Measurements from ENCODE around the gene ZMAT2. TPM values are rescaled to one million over a fixed set of nuclear protein-coding genes. Genes with fewer than 3 reads are reported as not detected.

The ZMAT2 gene
- total RNA-seq, 1 experiment from 2014 or later = 62.2 TPM

DNA sequence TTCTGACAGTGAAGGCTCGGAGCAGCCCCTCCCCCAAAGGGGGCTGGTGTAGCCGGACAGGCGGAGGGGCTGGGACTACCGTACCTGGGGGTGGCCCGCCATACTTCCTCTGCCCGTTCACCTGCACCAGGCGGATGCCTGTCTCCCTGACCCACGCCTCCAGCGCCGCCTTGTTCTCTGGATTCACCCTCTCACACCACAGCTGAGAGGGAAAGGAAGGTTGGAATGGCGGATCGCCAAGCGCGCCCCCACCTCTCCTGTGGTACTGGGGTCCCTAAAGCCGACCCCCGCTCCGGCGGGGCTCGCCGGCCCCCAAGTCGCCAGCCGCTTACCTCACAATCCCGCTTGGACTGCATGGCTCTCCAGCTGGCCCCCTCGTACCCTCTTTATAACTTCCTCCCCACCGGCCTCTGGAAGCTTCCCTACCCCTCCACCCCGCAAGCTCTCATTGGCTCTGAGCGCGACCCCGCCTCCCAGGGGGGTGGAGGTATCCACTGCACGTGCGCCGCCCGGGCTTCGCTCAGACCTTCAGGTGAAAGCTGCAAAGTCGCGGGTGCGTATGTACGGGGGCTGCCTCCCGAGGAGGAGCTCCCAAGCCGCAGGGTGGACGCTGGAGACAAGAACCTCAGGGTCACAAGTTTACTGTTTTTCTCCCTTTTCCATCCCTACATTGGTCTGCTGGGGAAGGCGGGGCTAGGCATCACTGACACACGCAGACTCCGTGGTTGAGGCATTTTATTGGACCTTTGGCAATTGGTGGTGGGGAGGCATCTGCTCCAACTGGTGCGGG, 26.9 kb upstream of the ZMAT2 start, which contains the start of gene DND1:
TSS of gene DND1 (minus strand) at position 390 of the 790 bp plus-strand sequence. CDS start at position 356, 34 bp downstream.
- intact Hi-C loops (cut with micrococcal nuclease; ENCODE audit: unreplicated experiment) = no loop called here
- DNase-seq (ENCODE audit: low read depth, low spot score) (no peak), ATAC-seq (peak; percentile 9)
- Histone ChIP-seq H3K9me3 (ENCODE audit: control insufficient read depth, insufficient read depth, low read depth, low read length) (no peaks in the 10 kb centered on the region), H3K36me3 (ENCODE audit: control insufficient read depth, insufficient read depth, low read length) (peaks cover 13% of the 10 kb centered on the region), H3K4me1 (ENCODE audit: control insufficient read depth, insufficient read depth, low read length) (no peaks in the 10 kb centered on the region), H3K27ac (ENCODE audit: low read length) (no peak within 1 kb of the TSS), H3K27me3 (ENCODE audit: control insufficient read depth, insufficient read depth, low read length) (no peaks in the 10 kb centered on the region), H3K4me3 (ENCODE audit: low read depth in 2 of 2, low read length in 2 of 2) (no peak within 1 kb of the TSS)
- no TSS peak for BruUV-seq (replicated peaks)
- POLR2A ChIA-PET = no interaction called here
- TF ChIP-seq, protein P1, sequence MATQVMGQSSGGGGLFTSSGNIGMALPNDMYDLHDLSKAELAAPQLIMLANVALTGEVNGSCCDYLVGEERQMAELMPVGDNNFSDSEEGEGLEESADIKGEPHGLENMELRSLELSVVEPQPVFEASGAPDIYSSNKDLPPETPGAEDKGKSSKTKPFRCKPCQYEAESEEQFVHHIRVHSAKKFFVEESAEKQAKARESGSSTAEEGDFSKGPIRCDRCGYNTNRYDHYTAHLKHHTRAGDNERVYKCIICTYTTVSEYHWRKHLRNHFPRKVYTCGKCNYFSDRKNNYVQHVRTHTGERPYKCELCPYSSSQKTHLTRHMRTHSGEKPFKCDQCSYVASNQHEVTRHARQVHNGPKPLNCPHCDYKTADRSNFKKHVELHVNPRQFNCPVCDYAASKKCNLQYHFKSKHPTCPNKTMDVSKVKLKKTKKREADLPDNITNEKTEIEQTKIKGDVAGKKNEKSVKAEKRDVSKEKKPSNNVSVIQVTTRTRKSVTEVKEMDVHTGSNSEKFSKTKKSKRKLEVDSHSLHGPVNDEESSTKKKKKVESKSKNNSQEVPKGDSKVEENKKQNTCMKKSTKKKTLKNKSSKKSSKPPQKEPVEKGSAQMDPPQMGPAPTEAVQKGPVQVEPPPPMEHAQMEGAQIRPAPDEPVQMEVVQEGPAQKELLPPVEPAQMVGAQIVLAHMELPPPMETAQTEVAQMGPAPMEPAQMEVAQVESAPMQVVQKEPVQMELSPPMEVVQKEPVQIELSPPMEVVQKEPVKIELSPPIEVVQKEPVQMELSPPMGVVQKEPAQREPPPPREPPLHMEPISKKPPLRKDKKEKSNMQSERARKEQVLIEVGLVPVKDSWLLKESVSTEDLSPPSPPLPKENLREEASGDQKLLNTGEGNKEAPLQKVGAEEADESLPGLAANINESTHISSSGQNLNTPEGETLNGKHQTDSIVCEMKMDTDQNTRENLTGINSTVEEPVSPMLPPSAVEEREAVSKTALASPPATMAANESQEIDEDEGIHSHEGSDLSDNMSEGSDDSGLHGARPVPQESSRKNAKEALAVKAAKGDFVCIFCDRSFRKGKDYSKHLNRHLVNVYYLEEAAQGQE (IDR thresholded peaks at IDR 0.05; ENCODE audit: insufficient read depth in 1 of 2, low read depth in 2 of 2, low read length in 1 of 2) = no peak
- TF ChIP-seq, protein P2, sequence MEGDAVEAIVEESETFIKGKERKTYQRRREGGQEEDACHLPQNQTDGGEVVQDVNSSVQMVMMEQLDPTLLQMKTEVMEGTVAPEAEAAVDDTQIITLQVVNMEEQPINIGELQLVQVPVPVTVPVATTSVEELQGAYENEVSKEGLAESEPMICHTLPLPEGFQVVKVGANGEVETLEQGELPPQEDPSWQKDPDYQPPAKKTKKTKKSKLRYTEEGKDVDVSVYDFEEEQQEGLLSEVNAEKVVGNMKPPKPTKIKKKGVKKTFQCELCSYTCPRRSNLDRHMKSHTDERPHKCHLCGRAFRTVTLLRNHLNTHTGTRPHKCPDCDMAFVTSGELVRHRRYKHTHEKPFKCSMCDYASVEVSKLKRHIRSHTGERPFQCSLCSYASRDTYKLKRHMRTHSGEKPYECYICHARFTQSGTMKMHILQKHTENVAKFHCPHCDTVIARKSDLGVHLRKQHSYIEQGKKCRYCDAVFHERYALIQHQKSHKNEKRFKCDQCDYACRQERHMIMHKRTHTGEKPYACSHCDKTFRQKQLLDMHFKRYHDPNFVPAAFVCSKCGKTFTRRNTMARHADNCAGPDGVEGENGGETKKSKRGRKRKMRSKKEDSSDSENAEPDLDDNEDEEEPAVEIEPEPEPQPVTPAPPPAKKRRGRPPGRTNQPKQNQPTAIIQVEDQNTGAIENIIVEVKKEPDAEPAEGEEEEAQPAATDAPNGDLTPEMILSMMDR (IDR thresholded peaks at IDR 0.05) = no peak
- in situ Hi-C loops (cut with HindIII; ENCODE audit: low pct_unique_long_range_greater_than_20kb, low sequenced_read_pairs) = no loop called here
- CTCF ChIA-PET = no interaction called here

DNA sequence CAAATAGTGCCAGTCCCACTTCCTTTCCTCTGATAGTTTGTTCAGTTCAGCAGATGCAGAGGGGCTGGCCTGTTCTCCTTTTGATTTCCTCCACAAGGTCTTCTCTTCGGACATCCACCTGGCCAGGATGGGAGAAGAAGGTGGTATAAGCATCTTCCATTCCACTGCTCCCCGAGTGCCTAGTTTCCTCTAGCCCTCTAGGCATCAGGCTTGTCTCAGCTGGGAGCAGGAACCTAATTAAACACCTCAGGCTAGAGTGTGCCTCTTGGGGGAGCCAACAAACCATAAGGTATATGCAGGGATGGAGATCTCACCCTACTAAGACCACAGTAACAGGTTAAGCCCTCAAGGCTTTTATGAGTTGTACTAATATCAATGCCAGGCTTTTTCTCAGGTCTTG, 26.0 kb upstream of the ZMAT2 start:
- intact Hi-C loops (cut with micrococcal nuclease; ENCODE audit: unreplicated experiment) (no loop called here), in situ Hi-C loops (cut with HindIII; ENCODE audit: low pct_unique_long_range_greater_than_20kb, low sequenced_read_pairs) (no loop called here)
- DNase-seq (ENCODE audit: low read depth, low spot score) (no peak), ATAC-seq (peak; percentile 47)
- no peak overlapping the region for H3K4me3 ChIP-seq (ENCODE audit: low read depth in 2 of 2, low read length in 2 of 2)
- no TSS peak for BruUV-seq (replicated peaks)
- H3K27me3 ChIP-seq (ENCODE audit: control insufficient read depth, insufficient read depth, low read length) = no peaks in the 10 kb centered on the region
- no peaks in the 10 kb centered on the region for H3K4me1 ChIP-seq (ENCODE audit: control insufficient read depth, insufficient read depth, low read length)
- ChIA-PET CTCF (no interaction called here), POLR2A (no interaction called here)
- peaks cover 11% of the 10 kb centered on the region for H3K36me3 ChIP-seq (ENCODE audit: control insufficient read depth, insufficient read depth, low read length)
- TF ChIP-seq SIN3A (IDR thresholded peaks at IDR 0.05; ENCODE audit: borderline replicate concordance, insufficient read depth, low read depth, low read length) (no peak), POLR2AphosphoS5 (IDR thresholded peaks at IDR 0.05; ENCODE audit: low read depth, low read length) (no peak), TCF7L2 (IDR thresholded peaks at IDR 0.05; ENCODE audit: low read depth, low read length) (no peak)
- TF ChIP-seq, protein P2 (IDR thresholded peaks at IDR 0.05) = no peak
- TF ChIP-seq, protein P1 (IDR thresholded peaks at IDR 0.05; ENCODE audit: insufficient read depth in 1 of 2, low read depth in 2 of 2, low read length in 1 of 2) = no peak
- no peak overlapping the region for H3K27ac ChIP-seq (ENCODE audit: low read length)
- H3K9me3 ChIP-seq (ENCODE audit: control insufficient read depth, insufficient read depth, low read depth, low read length) = no peaks in the 10 kb centered on the region

Measured in Panc1 (cell line).